Neural cell (in vitro differentiated cells): ENCODE results near the gene TELO2. TPM values are rescaled to one million over a fixed set of nuclear protein-coding genes. Genes with fewer than 3 reads are reported as not detected.

ENCODE experiments used
- H2AFZ ChIP-seq: fragments of 200-600, 300-800 bp; sonication (generic), shearing (Covaris generic); 2 replicates; pipeline ENCODE4 v1.6.0; 2014; ENCODE audit warnings: low read depth, mild to moderate bottlenecking, antibody characterized with exemption, low read length, moderate library complexity
- H3F3A ChIP-seq: fragments of 200-600 bp; shearing (Covaris generic); 2 replicates; pipeline ENCODE4 v1.6.1; 2016; ENCODE audit warnings: mild to moderate bottlenecking, moderate library complexity, mixed read lengths, antibody characterized with exemption, low read length; ENCODE audit not compliant: insufficient read depth, poor library complexity, severe bottlenecking
- H3K27ac ChIP-seq: fragments of 200-600, 300-800 bp; sonication (generic), shearing (Covaris generic); 2 replicates; pipeline ENCODE4 v1.5.1; 2014; ENCODE audit warnings: mild to moderate bottlenecking, low read length, moderate library complexity
- H3K27me3 ChIP-seq: fragments of 300-800, 200-600 bp; sonication (generic), shearing (Covaris generic); 2 replicates; pipeline ENCODE4 v1.6.0; 2014; ENCODE audit warnings: mild to moderate bottlenecking, low read depth, low read length, moderate library complexity; ENCODE audit not compliant: insufficient read depth
- H3K36me3 ChIP-seq: fragments of 300-800, 200-600 bp; sonication (generic), shearing (Covaris generic); 2 replicates; pipeline ENCODE4 v1.5.1; 2014; ENCODE audit warnings: mild to moderate bottlenecking, antibody characterized with exemption, low read length, moderate library complexity; ENCODE audit not compliant: insufficient read depth
- H3K4me2 ChIP-seq: fragments of 300-800, 200-600 bp; sonication (generic), shearing (Covaris generic); 2 replicates; pipeline ENCODE4 v1.6.0; 2014; ENCODE audit warnings: mild to moderate bottlenecking, low read length
- H3K4me3 ChIP-seq: fragments of 300-800, 200-600 bp; sonication (generic), shearing (Covaris generic); 2 replicates; pipeline ENCODE4 v1.5.1; 2014; ENCODE audit warnings: mild to moderate bottlenecking, low read length, moderate library complexity
- H3K79me2 ChIP-seq: fragments of 200-600 bp; shearing (Covaris generic); replicated peaks from 2 replicates; pipeline ENCODE4 v1.6.0; 2014; ENCODE audit warnings: mild to moderate bottlenecking, low read length, moderate library complexity; ENCODE audit not compliant: insufficient read depth
- H3K9ac ChIP-seq: fragments of 300-800, 200-600 bp; sonication (generic), shearing (Covaris generic); 2 replicates; pipeline ENCODE4 v1.6.1; 2016; ENCODE audit warnings: mild to moderate bottlenecking, low read length, mixed read lengths
- H3K9me2 ChIP-seq: fragments of 200-600 bp; shearing (Covaris generic); 2 replicates; pipeline ENCODE4 v1.6.1; 2016; ENCODE audit warnings: mild to moderate bottlenecking, low read length, mixed read lengths; ENCODE audit not compliant: insufficient read depth
- H3K9me3 ChIP-seq: fragments of 200-600, 300-800 bp; sonication (generic), shearing (Covaris generic); 2 replicates; pipeline ENCODE4 v1.6.1; 2016; ENCODE audit warnings: mild to moderate bottlenecking, mixed run types, low read length, moderate library complexity, mixed read lengths
- H4K20me1 ChIP-seq: fragments of 200-600 bp; shearing (Covaris generic); 2 replicates; pipeline ENCODE4 v1.6.1; 2016; ENCODE audit warnings: mild to moderate bottlenecking, mixed run types; ENCODE audit not compliant: insufficient read depth
- CTCF ChIP-seq: fragments of 450-650 bp; IDR thresholded peaks from 2 replicates; pipeline ENCODE4 v1.5.1; 2014; ENCODE audit warnings: antibody characterized with exemption, mild to moderate bottlenecking, moderate library complexity; ENCODE audit not compliant: poor library complexity, severe bottlenecking
- EP300 ChIP-seq: fragments of 450-650 bp; conservative IDR thresholded peaks from 2 replicates; pipeline ENCODE4 v1.6.1; 2014; ENCODE audit warnings: antibody characterized with exemption, mild to moderate bottlenecking, moderate library complexity; ENCODE audit not compliant: poor library complexity, severe bottlenecking
- EZH2 ChIP-seq: fragments of 200-600, 300-800 bp; shearing (Covaris generic), sonication (generic); IDR thresholded peaks from 2 replicates; pipeline ENCODE4 v1.6.1; 2014; ENCODE audit warnings: antibody characterized with exemption, low read length, borderline replicate concordance, mild to moderate bottlenecking; ENCODE audit not compliant: insufficient read depth, poor library complexity, severe bottlenecking
- MXI1 ChIP-seq: fragments of 450-650 bp; conservative IDR thresholded peaks from 2 replicates; pipeline ENCODE4 v1.6.1; 2014; ENCODE audit warnings: antibody characterized with exemption, mild to moderate bottlenecking; ENCODE audit not compliant: poor library complexity, severe bottlenecking
- POLR2AphosphoS5 ChIP-seq: IDR thresholded peaks from 2 replicates; pipeline ENCODE4 v1.6.1; 2012
- RAD21 ChIP-seq: fragments of 450-650 bp; conservative IDR thresholded peaks from 2 replicates; pipeline ENCODE4 v1.6.1; 2014; ENCODE audit warnings: antibody characterized with exemption, mild to moderate bottlenecking, moderate library complexity
- REST ChIP-seq: IDR thresholded peaks from 2 replicates; pipeline ENCODE4 v1.6.1; 2012; ENCODE audit warnings: borderline replicate concordance
- SMC3 ChIP-seq: fragments of 450-650 bp; conservative IDR thresholded peaks from 2 replicates; pipeline ENCODE4 v1.6.1; 2014; ENCODE audit warnings: antibody characterized with exemption, mild to moderate bottlenecking, moderate library complexity; ENCODE audit not compliant: poor library complexity
- TAF1 ChIP-seq: IDR thresholded peaks from 2 replicates; pipeline ENCODE4 v1.6.1; 2012; ENCODE audit warnings: low read depth
- polyA plus RNA-seq: library from polyadenylated mRNA; depleted of rRNA; stranded (reverse); fragments of >200 nt; gene quantifications from 2 replicates; pipeline ENCODE4 v1.2.3, GENCODE V29; 2014

Gene TELO2
- polyA plus RNA-seq, 1 donor from 2014 or later = 50.4 TPM

- Histone ChIP-seq H2AFZ (no peak overlapping the region), H3K9ac (no peak overlapping the region), H4K20me1 (no peaks in the 10 kb centered on the region), H3F3A (no peaks in the 10 kb centered on the region), H3K9me2 (no peaks in the 10 kb centered on the region), H3K4me3 (no peak overlapping the region), H3K36me3 (no peaks in the 10 kb centered on the region), H3K4me2 (no peak overlapping the region), H3K27ac (no peak overlapping the region), H3K9me3 (no peaks in the 10 kb centered on the region), H3K27me3 (no peaks in the 10 kb centered on the region), H3K79me2 (no peaks in the 10 kb centered on the region)
- TF ChIP-seq REST (no peak), MXI1 (no peak), CTCF (no peak), POLR2AphosphoS5 (no peak), EZH2 (no peak)
These were observed 5.6 kb upstream of the TELO2 start for GRCh38 chr16:1487395-1488053.

- no peaks in the 10 kb centered on the region for H3K9me2 ChIP-seq
- no peaks in the 10 kb centered on the region for H3K79me2 ChIP-seq
- H3K27ac ChIP-seq = no peak overlapping the region
- no peaks in the 10 kb centered on the region for H3K36me3 ChIP-seq
- H3K4me2 ChIP-seq = no peak overlapping the region
- TF ChIP-seq SMC3 = no peak
- TF ChIP-seq MXI1 = no peak
- TF ChIP-seq RAD21 = no peak
- TF ChIP-seq CTCF = no peak
- no peak for TF ChIP-seq POLR2AphosphoS5
- no peak for TF ChIP-seq TAF1
- no peak for TF ChIP-seq EP300
- TF ChIP-seq EZH2 = no peak
- TF ChIP-seq REST = no peak
- H3K9ac ChIP-seq = no peak overlapping the region
- H3K27me3 ChIP-seq = no peaks in the 10 kb centered on the region
- H2AFZ ChIP-seq = no peak overlapping the region
- no peaks in the 10 kb centered on the region for H3K9me3 ChIP-seq
- no peaks in the 10 kb centered on the region for H4K20me1 ChIP-seq
- H3K4me3 ChIP-seq = no peak overlapping the region
- H3F3A ChIP-seq = no peaks in the 10 kb centered on the region
These were observed 5.0 kb upstream of the TELO2 start for GRCh38 chr16:1488054-1488601.
